ENCODE data around the gene DTL. TPM values are rescaled to one million over a fixed set of nuclear protein-coding genes. Genes with fewer than 3 reads are reported as not detected.

DTL gene
- total RNA-seq, 1 donor from 2014 or later, result 1.7 TPM

GRCh38 chr1:212004895-212005608 lies 30.5 kb upstream of the DTL start:
- no peak for DNase-seq
- H3K4me1 ChIP-seq, result no peaks in the 10 kb centered on the region
- TF ChIP-seq CTCF (IDR thresholded peaks at IDR 0.05), result no peak
- H3K27me3 ChIP-seq, result no peaks in the 10 kb centered on the region
- intact Hi-C loops (cut with DNase I), result no loop called here
- no peak overlapping the region for H3K27ac ChIP-seq
- no peak for ATAC-seq
- H3K9me3 ChIP-seq, result no peaks in the 10 kb centered on the region
- no peak overlapping the region for H3K4me3 ChIP-seq
- peaks cover 41% of the 10 kb centered on the region for H3K36me3 ChIP-seq

GRCh38 chr1:212007178-212007577 lies 28.4 kb upstream of the DTL start:
- Histone ChIP-seq H3K4me3 (no peak overlapping the region), H3K36me3 (peaks cover 36% of the 10 kb centered on the region), H3K9me3 (no peaks in the 10 kb centered on the region), H3K4me1 (no peaks in the 10 kb centered on the region), H3K27me3 (no peaks in the 10 kb centered on the region), H3K27ac (no peak overlapping the region)
- ATAC-seq (no peak), DNase-seq (no peak)
- TF ChIP-seq CTCF (IDR thresholded peaks at IDR 0.05), result no peak
- intact Hi-C loops (cut with DNase I), result no loop called here

- Histone ChIP-seq H3K4me1 (no peaks in the 10 kb centered on the region), H3K36me3 (peaks cover 36% of the 10 kb centered on the region), H3K27me3 (no peaks in the 10 kb centered on the region), H3K4me3 (no peak overlapping the region), H3K27ac (no peak overlapping the region), H3K9me3 (no peaks in the 10 kb centered on the region)
- TF ChIP-seq CTCF (IDR thresholded peaks at IDR 0.05), result no peak
- no peak for ATAC-seq
- no peak for DNase-seq
- intact Hi-C loops (cut with DNase I), result no loop called here
Measured at GRCh38 chr1:212007886-212008285, 27.7 kb upstream of the DTL start.

- intact Hi-C loops (cut with DNase I), result no loop called here
- peaks cover 28% of the 10 kb centered on the region for H3K36me3 ChIP-seq
- no peaks in the 10 kb centered on the region for H3K4me1 ChIP-seq
- no peak for DNase-seq
- no peak overlapping the region for H3K27ac ChIP-seq
- no peaks in the 10 kb centered on the region for H3K27me3 ChIP-seq
- H3K4me3 ChIP-seq, result no peak overlapping the region
- no peak for TF ChIP-seq CTCF (IDR thresholded peaks at IDR 0.05)
- H3K9me3 ChIP-seq, result no peaks in the 10 kb centered on the region
- no peak for ATAC-seq
Measured at GRCh38 chr1:212009561-212009960, 26.0 kb upstream of the DTL start.

GRCh38 chr1:212010004-212010403 lies 25.5 kb upstream of the DTL start:
- ATAC-seq, result peak; percentile 60
- DNase-seq, result no peak
- H3K27me3 ChIP-seq, result no peaks in the 10 kb centered on the region
- H3K4me3 ChIP-seq, result no peak overlapping the region
- no peak overlapping the region for H3K27ac ChIP-seq
- H3K4me1 ChIP-seq, result no peaks in the 10 kb centered on the region
- H3K36me3 ChIP-seq, result peaks cover 24% of the 10 kb centered on the region
- no peak for TF ChIP-seq CTCF (IDR thresholded peaks at IDR 0.05)
- intact Hi-C loops (cut with DNase I), result no loop called here
- H3K9me3 ChIP-seq, result no peaks in the 10 kb centered on the region
